Measurements from ENCODE around the gene MRTO4. TPM values are rescaled to one million over a fixed set of nuclear protein-coding genes. Genes with fewer than 3 reads are reported as not detected.
"Not testable (repeated sequence)": the region's sequence is repeated elsewhere in the genome, so short reads cannot be mapped to it uniquely, and the experiment has no call there.

MRTO4 gene
- total RNA-seq, 1 experiment from 2014 or later: 15.4 TPM

GRCh38 chr1:19285366-19285765, 33.8 kb downstream of the MRTO4 start:
- H2AFZ ChIP-seq (ENCODE audit: low read length); H3K9me2 ChIP-seq (replicated peaks; ENCODE audit: insufficient read depth, low read length); H3K9me3 ChIP-seq (ENCODE audit: low read length); H3K4me1 ChIP-seq (ENCODE audit: low read length); H4K20me1 ChIP-seq (ENCODE audit: insufficient read depth, low read depth, low read length); H3K9ac ChIP-seq (ENCODE audit: low read length); H3K4me3 ChIP-seq (ENCODE audit: low read length); H3K4me2 ChIP-seq (ENCODE audit: low read depth, low read length, poor library complexity, severe bottlenecking); DNase-seq; H3K27me3 ChIP-seq (ENCODE audit: low read length); H3K27ac ChIP-seq (ENCODE audit: low read length); H3K79me2 ChIP-seq (ENCODE audit: low read length); H3K36me3 ChIP-seq (ENCODE audit: insufficient read depth, low read length): not testable (repeated sequence)

GRCh38 chr1:19285807-19286206, 34.2 kb downstream of the MRTO4 start:
- H3K27ac ChIP-seq (ENCODE audit: low read length); H3K9ac ChIP-seq (ENCODE audit: low read length); H3K27me3 ChIP-seq (ENCODE audit: low read length); H3K9me2 ChIP-seq (replicated peaks; ENCODE audit: insufficient read depth, low read length); H3K9me3 ChIP-seq (ENCODE audit: low read length); H3K4me2 ChIP-seq (ENCODE audit: low read depth, low read length, poor library complexity, severe bottlenecking); DNase-seq; H3K79me2 ChIP-seq (ENCODE audit: low read length); H3K4me1 ChIP-seq (ENCODE audit: low read length); H2AFZ ChIP-seq (ENCODE audit: low read length); H3K4me3 ChIP-seq (ENCODE audit: low read length); H4K20me1 ChIP-seq (ENCODE audit: insufficient read depth, low read depth, low read length); H3K36me3 ChIP-seq (ENCODE audit: insufficient read depth, low read length): not testable (repeated sequence)

GRCh38 chr1:19287436-19288185, 36.0 kb downstream of the MRTO4 start:
- no peaks in the 10 kb centered on the region for H3K4me1 ChIP-seq (ENCODE audit: low read length)
- H3K27me3 ChIP-seq (ENCODE audit: low read length): no peaks in the 10 kb centered on the region
- H3K9me2 ChIP-seq (replicated peaks; ENCODE audit: insufficient read depth, low read length): no peaks in the 10 kb centered on the region
- H3K4me3 ChIP-seq (ENCODE audit: low read length): no peak overlapping the region
- no peaks in the 10 kb centered on the region for H3K79me2 ChIP-seq (ENCODE audit: low read length)
- H3K9ac ChIP-seq (ENCODE audit: low read length): no peak overlapping the region
- H3K4me2 ChIP-seq (ENCODE audit: low read depth, low read length, poor library complexity, severe bottlenecking): no peak overlapping the region
- no peak overlapping the region for H2AFZ ChIP-seq (ENCODE audit: low read length)
- H3K36me3 ChIP-seq (ENCODE audit: insufficient read depth, low read length): no peaks in the 10 kb centered on the region
- H3K27ac ChIP-seq (ENCODE audit: low read length): no peak overlapping the region
- no peaks in the 10 kb centered on the region for H4K20me1 ChIP-seq (ENCODE audit: insufficient read depth, low read depth, low read length)
- DNase-seq: no peak
- H3K9me3 ChIP-seq (ENCODE audit: low read length): no peaks in the 10 kb centered on the region

- H3K4me3 ChIP-seq (ENCODE audit: low read length); H3K36me3 ChIP-seq (ENCODE audit: insufficient read depth, low read length); H3K4me1 ChIP-seq (ENCODE audit: low read length); H3K27me3 ChIP-seq (ENCODE audit: low read length); H2AFZ ChIP-seq (ENCODE audit: low read length); H4K20me1 ChIP-seq (ENCODE audit: insufficient read depth, low read depth, low read length); DNase-seq; H3K9ac ChIP-seq (ENCODE audit: low read length); H3K9me2 ChIP-seq (replicated peaks; ENCODE audit: insufficient read depth, low read length); H3K79me2 ChIP-seq (ENCODE audit: low read length); H3K9me3 ChIP-seq (ENCODE audit: low read length); H3K27ac ChIP-seq (ENCODE audit: low read length); H3K4me2 ChIP-seq (ENCODE audit: low read depth, low read length, poor library complexity, severe bottlenecking): not testable (repeated sequence)
Measured at GRCh38 chr1:19288324-19289241, 37.0 kb downstream of the MRTO4 start, which contains the start of gene AKR7A3. Gene AKR7A3, minus strand, starts transcription at chr1:19288770. Its CDS starts 61 bp downstream, at chr1:19288709.

GRCh38 chr1:19289244-19289643, 37.6 kb downstream of the MRTO4 start:
- Histone ChIP-seq H3K4me2 (ENCODE audit: low read depth, low read length, poor library complexity, severe bottlenecking) (no peak overlapping the region), H4K20me1 (ENCODE audit: insufficient read depth, low read depth, low read length) (no peaks in the 10 kb centered on the region), H3K27ac (ENCODE audit: low read length) (no peak overlapping the region), H3K9ac (ENCODE audit: low read length) (no peak overlapping the region), H2AFZ (ENCODE audit: low read length) (no peak overlapping the region), H3K36me3 (ENCODE audit: insufficient read depth, low read length) (no peaks in the 10 kb centered on the region; the same call in 1 of the 2 replicates), H3K79me2 (ENCODE audit: low read length) (no peaks in the 10 kb centered on the region), H3K4me3 (ENCODE audit: low read length) (no peak overlapping the region), H3K9me2 (replicated peaks; ENCODE audit: insufficient read depth, low read length) (no peaks in the 10 kb centered on the region), H3K4me1 (ENCODE audit: low read length) (no peaks in the 10 kb centered on the region), H3K9me3 (ENCODE audit: low read length) (peaks cover 10% of the 10 kb centered on the region; the same call in 1 of the 2 replicates), H3K27me3 (ENCODE audit: low read length) (no peaks in the 10 kb centered on the region)
- no peak for DNase-seq

- H4K20me1 ChIP-seq (ENCODE audit: insufficient read depth, low read depth, low read length): no peaks in the 10 kb centered on the region
Measured at GRCh38 chr1:19294638-19295037, 43.0 kb downstream of the MRTO4 start.

GRCh38 chr1:19300211-19300610, 48.6 kb downstream of the MRTO4 start:
- no peak overlapping the region for H3K9ac ChIP-seq (ENCODE audit: low read length)
- peaks cover 4% of the 10 kb centered on the region for H3K9me3 ChIP-seq (ENCODE audit: low read length)
- H3K27me3 ChIP-seq (ENCODE audit: low read length): no peaks in the 10 kb centered on the region
- H2AFZ ChIP-seq (ENCODE audit: low read length): no peak overlapping the region
- no peak for DNase-seq
- no peak overlapping the region for H3K4me3 ChIP-seq (ENCODE audit: low read length)
- H3K79me2 ChIP-seq (ENCODE audit: low read length): no peaks in the 10 kb centered on the region
- no peak overlapping the region for H3K4me2 ChIP-seq (ENCODE audit: low read depth, low read length, poor library complexity, severe bottlenecking)
- no peak overlapping the region for H3K27ac ChIP-seq (ENCODE audit: low read length)
- no peaks in the 10 kb centered on the region for H3K9me2 ChIP-seq (replicated peaks; ENCODE audit: insufficient read depth, low read length)
- no peaks in the 10 kb centered on the region for H3K4me1 ChIP-seq (ENCODE audit: low read length)
- H3K36me3 ChIP-seq (ENCODE audit: insufficient read depth, low read length): peaks cover 30% of the 10 kb centered on the region
- H4K20me1 ChIP-seq (ENCODE audit: insufficient read depth, low read depth, low read length): no peaks in the 10 kb centered on the region

More at GRCh38 chr1:19294638-19295037, 43.0 kb downstream of the MRTO4 start:
- Histone ChIP-seq H3K4me3 (ENCODE audit: low read length) (no peak overlapping the region), H3K79me2 (ENCODE audit: low read length) (no peaks in the 10 kb centered on the region), H3K4me1 (ENCODE audit: low read length) (no peaks in the 10 kb centered on the region), H3K36me3 (ENCODE audit: insufficient read depth, low read length) (no peaks in the 10 kb centered on the region; the same call in 1 of the 2 replicates), H3K27me3 (ENCODE audit: low read length) (no peaks in the 10 kb centered on the region), H3K9me3 (ENCODE audit: low read length) (peaks cover 19% of the 10 kb centered on the region), H3K9ac (ENCODE audit: low read length) (no peak overlapping the region), H3K9me2 (replicated peaks; ENCODE audit: insufficient read depth, low read length) (no peaks in the 10 kb centered on the region), H3K27ac (ENCODE audit: low read length) (no peak overlapping the region), H3K4me2 (ENCODE audit: low read depth, low read length, poor library complexity, severe bottlenecking) (no peak overlapping the region), H2AFZ (ENCODE audit: low read length) (no peak overlapping the region)
- no peak for DNase-seq

- H3K36me3 ChIP-seq (ENCODE audit: insufficient read depth, low read length): peaks cover 63% of the 10 kb centered on the region
- not testable (repeated sequence) for H3K27me3 ChIP-seq (ENCODE audit: low read length); H3K9me3 ChIP-seq (ENCODE audit: low read length)
Measured at GRCh38 chr1:19304081-19304480, 52.5 kb downstream of the MRTO4 start.

More at GRCh38 chr1:19304081-19304480, 52.5 kb downstream of the MRTO4 start:
- not testable (repeated sequence) for H3K27ac ChIP-seq (ENCODE audit: low read length); H3K79me2 ChIP-seq (ENCODE audit: low read length); H3K4me3 ChIP-seq (ENCODE audit: low read length); H3K4me1 ChIP-seq (ENCODE audit: low read length); H3K9ac ChIP-seq (ENCODE audit: low read length); DNase-seq; H3K4me2 ChIP-seq (ENCODE audit: low read depth, low read length, poor library complexity, severe bottlenecking); H3K9me2 ChIP-seq (replicated peaks; ENCODE audit: insufficient read depth, low read length); H4K20me1 ChIP-seq (ENCODE audit: insufficient read depth, low read depth, low read length); H2AFZ ChIP-seq (ENCODE audit: low read length)

All from Karpas-422 (cell line).